Activated CD4-positive, CD25-positive, alpha-beta regulatory T cell treated with anti-CD3 and anti-CD28 coated beads, Interleukin-2, amount 50 U/mL, for 72 hours (primary cell): ENCODE measurements around the gene JCAD.

ENCODE experiments used
- DNase-seq: peaks from one replicate; pipeline ENCODE4 v3.0.0; 2021

The JCAD gene

GRCh38 chr10:29977171-29977570 lies 82.2 kb downstream of the JCAD start:
- DNase-seq, result no peak

- DNase-seq, result no peak
Observed at GRCh38 chr10:29976134-29976533, 83.3 kb downstream of the JCAD start.

GRCh38 chr10:29974773-29975172 lies 84.6 kb downstream of the JCAD start:
- no peak for DNase-seq

GRCh38 chr10:29973921-29974320 lies 85.5 kb downstream of the JCAD start:
- DNase-seq, result no peak

- no peak for DNase-seq
Observed at GRCh38 chr10:29970576-29970975, 88.8 kb downstream of the JCAD start.

GRCh38 chr10:29970012-29970396 lies 89.4 kb downstream of the JCAD start:
- no peak for DNase-seq

GRCh38 chr10:29969255-29970011 lies 90.0 kb downstream of the JCAD start:
- DNase-seq, result no peak

- no peak for DNase-seq
Observed at GRCh38 chr10:29968585-29968984, 90.8 kb downstream of the JCAD start.

GRCh38 chr10:29966269-29966668 lies 93.1 kb downstream of the JCAD start:
- no peak for DNase-seq
